IMR-90 (cell line): ENCODE data around the gene SLC6A3.

Experiments used
- BHLHE40 ChIP-seq: fragments of 150-350 bp; IDR thresholded peaks from 2 replicates; pipeline ENCODE4 v1.6.1; 2016; ENCODE audit warnings: mild to moderate bottlenecking, low read depth, low read length
- CHD1 ChIP-seq: IDR thresholded peaks from 2 replicates; pipeline ENCODE4 v1.6.1; 2012; ENCODE audit warnings: low read depth, low read length, improper control_type of control experiment
- FOS ChIP-seq: fragments of 150-350 bp; IDR thresholded peaks from 2 replicates; pipeline ENCODE4 v1.6.1; 2016; ENCODE audit warnings: low read depth, low read length
- MXI1 ChIP-seq: IDR thresholded peaks from 2 replicates; pipeline ENCODE4 v1.6.1; 2012; ENCODE audit warnings: low read depth, mild to moderate bottlenecking, low read length, moderate library complexity, borderline replicate concordance
- NFE2L2 ChIP-seq: fragments of 150-350 bp; IDR thresholded peaks from 2 replicates; pipeline ENCODE4 v1.6.1; 2016; ENCODE audit warnings: low read depth, mild to moderate bottlenecking, low read length
- POLR2A ChIP-seq: IDR thresholded peaks from 2 replicates; pipeline ENCODE4 v1.6.1; 2012; ENCODE audit warnings: mild to moderate bottlenecking, low read depth, low read length
- RAD21 ChIP-seq: IDR thresholded peaks from 2 replicates; pipeline ENCODE4 v1.6.1; 2012; ENCODE audit warnings: low read length, improper control_type of control experiment
- RFX5 ChIP-seq: IDR thresholded peaks from 2 replicates; pipeline ENCODE4 v1.8.0; 2012; ENCODE audit warnings: low read depth, mild to moderate bottlenecking, low read length, moderate library complexity
- SMC3 ChIP-seq: fragments of 150-350 bp; IDR thresholded peaks from 2 replicates; pipeline ENCODE4 v1.6.1; 2016; ENCODE audit warnings: low read depth, mild to moderate bottlenecking, antibody characterized with exemption, low read length, moderate library complexity
- USF2 ChIP-seq: fragments of 150-350 bp; IDR thresholded peaks from 2 replicates; pipeline ENCODE4 v1.6.1; 2017; ENCODE audit warnings: mild to moderate bottlenecking, antibody characterized with exemption, low read length, low read depth
- TF ChIP-seq, protein P1 (sequence below): conservative IDR thresholded peaks from 2 replicates; pipeline ENCODE4 v1.5.1; 2012; ENCODE audit warnings: mild to moderate bottlenecking, low read depth, low read length, improper control_type of control experiment

GRCh38 chr5:1479581-1480188, 34.4 kb upstream of the SLC6A3 start:
- TF ChIP-seq, protein P1, sequence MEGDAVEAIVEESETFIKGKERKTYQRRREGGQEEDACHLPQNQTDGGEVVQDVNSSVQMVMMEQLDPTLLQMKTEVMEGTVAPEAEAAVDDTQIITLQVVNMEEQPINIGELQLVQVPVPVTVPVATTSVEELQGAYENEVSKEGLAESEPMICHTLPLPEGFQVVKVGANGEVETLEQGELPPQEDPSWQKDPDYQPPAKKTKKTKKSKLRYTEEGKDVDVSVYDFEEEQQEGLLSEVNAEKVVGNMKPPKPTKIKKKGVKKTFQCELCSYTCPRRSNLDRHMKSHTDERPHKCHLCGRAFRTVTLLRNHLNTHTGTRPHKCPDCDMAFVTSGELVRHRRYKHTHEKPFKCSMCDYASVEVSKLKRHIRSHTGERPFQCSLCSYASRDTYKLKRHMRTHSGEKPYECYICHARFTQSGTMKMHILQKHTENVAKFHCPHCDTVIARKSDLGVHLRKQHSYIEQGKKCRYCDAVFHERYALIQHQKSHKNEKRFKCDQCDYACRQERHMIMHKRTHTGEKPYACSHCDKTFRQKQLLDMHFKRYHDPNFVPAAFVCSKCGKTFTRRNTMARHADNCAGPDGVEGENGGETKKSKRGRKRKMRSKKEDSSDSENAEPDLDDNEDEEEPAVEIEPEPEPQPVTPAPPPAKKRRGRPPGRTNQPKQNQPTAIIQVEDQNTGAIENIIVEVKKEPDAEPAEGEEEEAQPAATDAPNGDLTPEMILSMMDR = peak; percentile 64
- TF ChIP-seq USF2 (no peak), POLR2A (no peak), SMC3 (peak; percentile 75), RFX5 (no peak), MXI1 (no peak), FOS (no peak), RAD21 (peak; percentile 62), NFE2L2 (no peak), CHD1 (no peak), BHLHE40 (no peak)
